Stimulated activated CD4-positive, alpha-beta T cell treated with anti-CD3 and anti-CD28 coated beads, Interleukin-2, amount 100 ng/mL, for 48 hours (primary cell): ENCODE data around the gene SOX8.

ENCODE experiments used
- DNase-seq, 2 donors: peaks; one replicate each; pipeline ENCODE4 v3.0.0-alpha.2; 2020

SOX8 gene

DNA sequence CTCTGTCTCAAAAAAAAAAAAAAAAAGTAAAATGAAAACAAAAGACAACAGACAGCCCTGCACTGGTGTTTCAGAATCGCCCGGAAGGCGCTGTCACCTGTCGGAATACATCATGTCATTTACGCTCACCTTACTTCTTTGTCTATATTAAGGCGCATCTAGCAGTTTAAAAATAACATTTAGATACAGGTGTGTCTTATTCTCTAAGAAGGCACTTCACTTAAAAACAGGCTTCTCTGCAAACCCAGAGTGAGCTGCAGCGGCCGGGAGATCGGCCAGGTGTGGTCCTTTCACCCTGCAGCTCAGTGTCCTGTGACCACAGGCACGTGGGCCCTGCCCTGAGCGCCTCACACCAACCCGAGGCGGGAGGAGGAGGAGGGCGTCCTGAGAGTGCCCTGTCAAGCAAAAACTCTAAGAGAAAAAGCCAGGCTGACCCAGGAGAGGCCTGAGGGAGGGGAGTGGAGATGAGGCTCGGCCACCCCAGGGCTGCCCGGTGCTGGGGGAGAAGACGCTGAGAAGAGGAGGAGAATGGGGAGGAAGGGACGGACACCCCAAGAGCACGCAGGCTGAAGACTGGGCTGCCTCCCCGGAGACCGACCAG lies 7.5 kb upstream of the SOX8 start:
- no peak for DNase-seq

- DNase-seq = no peak
Measured at GRCh38 chr16:974611-975261, 6.8 kb upstream of the SOX8 start.

DNA sequence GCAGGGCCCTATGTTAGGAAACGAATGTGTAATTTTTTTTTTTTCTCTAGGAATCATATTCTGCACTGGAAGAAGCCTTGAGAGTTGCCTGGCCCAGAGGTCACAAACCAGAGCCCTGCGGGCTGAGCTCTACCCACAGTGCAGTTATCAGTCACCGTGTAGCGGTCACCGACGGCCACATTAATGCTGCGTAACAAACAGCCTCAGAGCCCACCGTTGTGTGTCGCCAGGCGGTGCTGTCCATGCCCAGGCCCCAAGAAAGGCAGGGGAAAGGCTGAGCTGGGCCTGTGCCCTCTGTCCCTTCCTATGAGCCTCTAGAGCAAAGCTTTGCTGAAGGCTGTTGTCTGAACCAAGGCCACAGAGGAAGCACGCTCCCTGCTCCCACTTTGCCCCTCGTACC lies 6.3 kb upstream of the SOX8 start:
- DNase-seq = no peak

- no peak for DNase-seq
Measured at GRCh38 chr16:976389-976931, 5.1 kb upstream of the SOX8 start.

GRCh38 chr16:977081-977701 lies 4.4 kb upstream of the SOX8 start:
- no peak for DNase-seq

- no peak for DNase-seq
Measured at GRCh38 chr16:977896-978295, 3.7 kb upstream of the SOX8 start.

DNA sequence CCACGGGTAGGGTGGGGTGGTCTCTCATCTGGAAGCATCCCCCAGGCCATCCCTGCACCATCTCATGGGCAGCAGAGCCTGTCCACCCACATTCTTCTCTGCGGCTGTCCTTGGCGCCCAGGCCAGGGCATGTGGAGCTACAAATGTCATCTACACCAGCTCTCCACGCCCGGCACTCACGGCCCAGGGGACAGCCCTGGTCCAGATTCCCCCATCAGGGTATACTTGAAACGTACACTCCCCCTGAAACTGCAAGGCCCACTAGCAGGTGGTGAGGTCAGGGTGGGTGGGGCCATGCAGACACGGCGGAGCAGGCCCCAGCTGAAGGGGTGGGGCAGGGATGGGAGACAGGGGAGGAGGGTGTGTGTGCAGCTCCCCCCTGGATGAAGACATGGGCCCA lies 3.2 kb upstream of the SOX8 start:
- DNase-seq = no peak

- no peak for DNase-seq
Measured at GRCh38 chr16:979147-979546, 2.4 kb upstream of the SOX8 start.

DNA sequence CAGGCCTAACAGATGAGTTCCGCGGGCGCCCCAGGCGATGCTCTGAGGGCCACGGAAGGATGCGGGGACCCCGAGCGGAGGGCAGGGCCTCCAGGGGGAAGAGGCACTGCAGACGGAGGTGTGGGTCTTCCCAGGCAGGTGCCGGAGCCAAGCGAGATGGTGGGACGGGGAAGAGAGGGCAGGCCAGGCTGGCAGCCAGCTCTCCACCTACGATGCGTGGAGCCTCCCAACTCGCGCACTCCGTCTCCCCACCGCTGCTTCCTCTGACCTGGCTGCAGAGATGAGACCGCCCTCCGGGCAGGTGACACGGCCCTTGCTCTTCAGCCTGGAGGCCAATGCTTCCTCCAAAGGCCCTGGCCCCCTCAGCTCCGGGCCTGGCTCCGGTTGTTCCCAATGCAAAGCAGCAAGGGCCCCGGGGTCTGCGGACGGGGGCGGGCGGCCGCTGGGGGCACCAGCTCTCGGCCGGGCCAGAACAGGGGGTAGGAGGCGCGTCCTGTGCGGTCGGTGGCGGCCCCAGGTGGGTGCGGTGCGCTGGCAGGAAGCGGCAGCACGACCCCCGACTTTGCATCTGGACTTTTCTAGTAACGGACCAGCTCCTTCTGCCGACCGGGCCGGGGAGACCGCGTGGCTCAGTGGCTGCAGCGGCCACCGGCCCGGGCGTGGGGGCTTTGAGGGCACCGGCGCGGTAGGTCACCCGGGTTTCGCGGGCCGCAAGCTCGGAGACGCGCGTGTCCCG lies 1.5 kb upstream of the SOX8 start:
- DNase-seq = no peak

DNA sequence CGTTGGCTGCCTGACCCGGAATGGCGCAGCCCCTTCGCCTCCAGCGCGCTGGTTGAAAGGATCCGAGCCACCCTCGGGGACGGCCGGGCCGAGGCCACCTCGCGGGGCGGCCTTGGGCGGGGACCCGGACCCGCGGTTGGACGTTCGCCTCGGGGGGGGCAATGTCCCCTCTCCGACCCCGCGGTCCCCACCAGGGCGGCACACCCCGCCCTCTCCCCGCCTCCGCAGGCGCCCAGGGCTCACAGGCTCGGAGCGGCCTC lies 1.0 kb upstream of the SOX8 start:
- DNase-seq = no peak

DNA sequence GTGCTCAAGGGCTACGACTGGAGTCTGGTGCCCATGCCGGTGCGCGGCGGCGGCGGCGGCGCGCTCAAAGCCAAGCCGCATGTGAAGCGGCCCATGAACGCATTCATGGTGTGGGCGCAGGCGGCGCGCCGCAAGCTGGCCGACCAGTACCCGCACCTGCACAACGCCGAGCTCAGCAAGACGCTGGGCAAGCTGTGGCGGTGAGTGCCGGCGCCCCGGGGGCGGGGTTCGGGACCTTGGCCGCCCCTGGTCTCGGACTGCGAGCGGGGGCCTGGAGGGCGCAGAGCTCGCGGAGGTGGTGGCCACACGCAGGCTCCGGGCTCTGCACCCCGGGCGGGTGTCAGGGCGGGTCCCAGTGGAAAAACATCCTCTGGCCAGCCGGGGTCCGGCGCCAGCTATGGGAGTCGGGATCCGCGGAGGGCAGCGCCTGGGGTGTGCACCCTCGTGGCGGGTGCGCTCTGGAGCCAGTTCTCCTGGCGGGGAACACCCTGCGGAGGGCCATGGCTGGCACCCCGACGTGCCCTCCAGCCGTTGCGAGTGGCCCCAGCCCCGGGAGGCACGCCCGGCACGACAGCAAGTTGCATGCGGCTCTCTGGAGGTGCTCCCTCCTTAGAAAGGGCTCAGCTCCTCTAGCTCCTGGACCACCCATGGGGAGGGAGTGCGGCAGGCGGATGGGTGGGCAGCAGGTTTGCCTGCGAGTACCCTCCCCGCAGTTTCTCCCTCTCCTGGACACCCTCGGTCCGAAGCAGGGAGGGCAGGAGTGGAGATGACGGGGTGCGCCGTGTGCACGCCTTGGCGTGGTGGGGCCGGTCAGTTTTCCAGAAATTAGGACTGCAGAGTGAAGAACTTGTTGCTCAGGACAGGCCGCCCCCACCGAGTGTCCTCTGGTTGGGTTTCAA lies 824 bp downstream of the SOX8 start:
- no peak for DNase-seq

DNA sequence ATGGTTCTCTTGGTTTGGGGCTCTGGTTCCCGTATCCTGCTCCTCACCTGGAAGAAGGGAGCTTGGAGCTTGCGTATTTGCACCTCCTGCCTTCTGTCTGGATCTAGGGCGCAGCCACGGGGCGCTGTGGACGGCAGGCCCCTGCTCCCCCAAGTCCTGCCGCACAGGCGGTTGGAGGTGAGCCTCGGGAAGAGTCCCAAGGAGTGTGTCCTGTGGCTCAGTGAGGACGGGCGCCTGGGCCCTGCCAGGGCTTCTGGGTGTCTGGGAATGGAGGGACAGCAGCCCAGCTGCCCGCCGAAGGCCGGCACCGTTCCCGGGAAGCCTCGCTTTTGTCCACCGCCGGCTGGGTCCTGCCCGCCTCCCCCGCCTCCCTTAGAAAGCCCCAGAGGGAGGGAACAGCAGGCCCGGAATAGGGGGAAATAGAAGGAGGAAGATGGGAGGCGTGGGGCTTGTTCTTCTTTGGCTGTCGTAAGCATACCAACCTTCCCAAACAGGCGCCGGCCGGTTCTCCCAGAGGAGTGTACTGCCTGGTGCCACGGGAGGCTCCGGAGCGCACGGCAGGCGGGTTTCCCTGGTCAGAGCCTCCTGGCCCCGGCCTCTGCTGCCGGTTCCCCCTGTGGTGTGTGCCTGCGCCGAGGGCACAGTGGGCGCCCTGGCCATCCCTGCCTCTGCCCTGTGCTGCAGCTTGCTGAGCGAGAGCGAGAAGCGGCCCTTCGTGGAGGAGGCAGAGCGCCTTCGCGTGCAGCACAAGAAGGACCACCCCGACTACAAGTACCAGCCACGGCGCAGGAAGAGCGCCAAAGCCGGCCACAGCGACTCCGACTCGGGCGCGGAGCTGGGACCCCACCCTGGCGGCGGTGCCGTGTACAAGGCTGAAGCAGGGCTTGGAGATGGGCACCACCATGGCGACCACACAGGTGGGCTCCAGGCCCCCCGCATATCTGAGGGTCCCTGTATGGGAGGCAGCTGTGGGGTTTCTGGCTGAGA lies 1.8 kb downstream of the SOX8 start:
- DNase-seq = no peak

DNA sequence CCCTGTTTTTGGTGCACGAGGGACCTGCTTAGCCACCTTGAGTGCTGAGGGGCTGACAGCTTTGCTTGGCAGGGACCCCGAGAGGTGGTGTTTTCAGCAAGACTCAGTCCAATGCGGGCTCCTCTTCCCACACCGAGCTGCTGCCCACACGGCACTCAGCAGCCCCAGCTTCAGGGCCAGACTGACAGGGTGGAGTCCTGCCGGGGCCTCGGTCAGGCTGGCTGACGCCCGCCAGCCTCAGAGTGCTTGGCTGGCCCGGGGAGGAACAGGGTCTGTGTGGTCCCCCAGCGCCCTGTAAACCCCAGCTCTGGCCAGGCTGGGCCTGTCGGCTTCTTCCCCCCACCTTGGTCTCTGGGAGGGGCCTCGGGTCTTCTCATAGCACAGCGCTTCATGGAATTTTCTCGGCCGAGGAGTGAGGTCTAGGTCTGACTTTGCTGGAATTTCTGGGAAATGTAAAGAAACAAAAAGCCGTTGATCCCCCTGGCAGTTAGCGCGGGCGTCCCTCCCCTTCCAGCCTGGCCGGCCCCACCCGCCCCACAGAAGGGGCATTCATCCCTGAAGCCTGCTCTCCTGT lies 2.6 kb downstream of the SOX8 start:
- DNase-seq = no peak

GRCh38 chr16:984736-985636 lies 3.4 kb downstream of the SOX8 start:
- no peak for DNase-seq

DNA sequence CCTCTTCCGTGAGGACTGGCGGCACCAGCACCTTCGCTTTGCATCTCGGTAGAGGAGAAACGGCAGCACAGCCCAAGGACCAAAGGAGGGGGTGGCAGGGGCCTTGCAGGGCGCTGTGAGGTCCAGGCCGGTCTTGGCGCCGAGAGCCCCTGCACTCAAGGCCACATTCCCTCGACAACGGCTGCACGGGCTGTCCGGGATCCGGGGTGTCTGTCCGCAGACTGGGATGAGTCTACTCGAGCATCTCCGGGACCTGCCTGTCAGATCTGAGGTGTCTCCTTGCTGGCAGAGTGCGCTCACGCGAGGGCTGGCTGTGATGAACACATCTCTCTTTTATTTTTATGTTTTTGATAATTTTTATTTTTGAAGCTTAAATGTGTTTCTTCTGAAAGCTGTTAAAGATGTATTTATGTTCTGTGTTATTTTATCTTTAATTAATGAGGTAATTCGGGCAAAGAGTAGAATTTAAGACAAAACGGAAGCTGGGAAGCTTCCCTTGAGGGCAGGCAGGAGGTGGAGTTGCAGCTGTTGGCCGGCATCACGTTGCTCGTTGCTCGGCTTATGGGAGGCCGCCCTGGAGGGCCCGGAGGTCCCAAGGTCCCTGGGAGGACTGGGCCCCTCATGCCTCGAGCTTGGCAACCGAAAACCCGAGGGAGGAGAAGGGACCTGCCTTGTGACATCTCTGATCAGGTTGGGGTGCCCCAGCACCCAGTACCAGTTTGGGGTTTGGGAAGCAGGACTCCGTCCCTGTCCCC lies 4.3 kb downstream of the SOX8 start:
- no peak for DNase-seq

GRCh38 chr16:986411-986810 lies 4.8 kb downstream of the SOX8 start:
- no peak for DNase-seq

DNA sequence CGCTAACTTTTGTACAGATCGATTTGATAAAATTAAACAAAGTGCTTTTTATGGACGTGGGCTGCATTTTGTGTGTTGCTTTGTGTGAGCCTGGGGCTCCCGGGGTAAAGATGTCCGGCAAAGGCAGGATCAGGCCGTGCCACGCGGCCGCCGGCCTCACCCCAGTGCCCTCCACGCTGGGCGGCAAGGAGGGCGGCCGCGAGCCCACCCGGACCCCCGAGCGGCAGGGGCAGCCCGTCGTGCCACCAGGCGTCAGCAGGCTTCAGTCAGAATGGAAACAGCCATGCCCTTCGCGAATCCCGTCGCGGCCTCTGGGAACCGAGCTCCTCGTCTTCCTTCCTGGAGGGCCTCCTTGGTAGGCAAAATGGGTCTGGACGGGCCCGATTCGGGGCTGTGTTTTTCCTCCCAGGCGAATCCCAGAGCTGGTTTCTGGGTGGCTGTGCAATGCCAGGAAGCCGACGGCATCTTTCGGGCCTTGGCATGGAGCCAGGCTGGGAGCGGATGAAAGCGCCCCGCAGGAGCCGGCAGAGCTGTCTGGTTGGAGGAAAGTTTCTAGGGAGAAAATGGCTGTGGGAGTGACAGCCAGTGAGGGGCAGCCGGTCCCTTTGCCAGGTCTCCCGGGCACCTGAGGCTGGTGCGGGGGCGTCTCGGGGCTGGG lies 5.5 kb downstream of the SOX8 start:
- no peak for DNase-seq

DNA sequence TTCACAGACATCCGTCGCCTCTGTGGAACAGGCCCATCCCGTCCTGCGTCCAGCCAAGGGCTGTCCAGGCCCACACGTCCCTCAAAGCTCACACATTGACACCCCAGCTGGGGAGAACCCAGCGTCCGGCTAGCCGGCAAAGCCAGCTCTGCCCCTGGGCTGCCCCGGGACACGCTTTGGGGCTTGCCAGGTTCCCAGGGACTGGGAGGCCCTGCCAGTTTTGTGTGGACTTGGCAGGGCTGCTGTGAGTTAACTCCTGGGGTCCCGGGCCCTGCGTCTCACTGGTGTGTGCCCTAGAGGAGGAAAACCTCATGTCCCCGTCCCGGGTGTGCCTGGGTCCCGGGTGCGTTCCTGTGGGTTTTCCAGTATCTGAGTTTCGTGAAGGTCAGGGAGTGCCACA lies 6.3 kb downstream of the SOX8 start:
- DNase-seq = no peak
